ENCODE measurements around the gene LAT. TPM values are rescaled to one million over a fixed set of nuclear protein-coding genes. Genes with fewer than 3 reads are reported as not detected.

The LAT gene
- polyA plus RNA-seq, 1 donor from 2014 or later = 6.4 TPM

DNA sequence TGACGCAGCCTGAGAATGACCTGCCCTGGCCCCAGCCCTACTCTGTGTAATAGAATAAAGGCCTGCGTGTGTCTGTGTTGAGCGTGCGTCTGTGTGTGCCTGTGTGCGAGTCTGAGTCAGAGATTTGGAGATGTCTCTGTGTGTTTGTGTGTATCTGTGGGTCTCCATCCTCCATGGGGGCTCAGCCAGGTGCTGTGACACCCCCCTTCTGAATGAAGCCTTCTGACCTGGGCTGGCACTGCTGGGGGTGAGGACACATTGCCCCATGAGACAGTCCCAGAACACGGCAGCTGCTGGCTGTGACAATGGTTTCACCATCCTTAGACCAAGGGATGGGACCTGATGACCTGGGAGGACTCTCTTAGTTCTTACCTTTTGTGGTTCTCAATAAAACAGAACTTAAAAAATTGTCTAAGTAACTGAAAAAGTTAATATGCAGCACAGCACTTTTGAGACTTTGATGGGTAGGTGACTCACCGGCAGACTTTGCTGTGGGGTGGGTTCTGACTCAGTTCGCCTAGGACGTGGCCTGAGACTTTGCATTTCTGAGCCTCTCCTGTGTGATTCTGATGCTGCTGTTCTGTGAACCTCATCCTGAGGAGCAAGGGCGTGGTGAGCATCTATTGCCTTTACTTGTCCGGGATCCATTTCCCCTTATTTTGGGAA lies 5.7 kb downstream of the LAT start:
- H2AFZ ChIP-seq (ENCODE audit: low read depth, low read length) = no peak overlapping the region
- H3K9ac ChIP-seq (ENCODE audit: low read length) = no peak overlapping the region
- H4K20me1 ChIP-seq (ENCODE audit: insufficient read depth) = no peaks in the 10 kb centered on the region
- no peaks in the 10 kb centered on the region for H3K79me2 ChIP-seq (replicated peaks; ENCODE audit: insufficient read depth, low read length)
- no peaks in the 10 kb centered on the region for H3K27me3 ChIP-seq (ENCODE audit: insufficient read depth, low read depth, low read length)
- H3K4me3 ChIP-seq (ENCODE audit: low read length) = no peak overlapping the region
- no peak overlapping the region for H3K27ac ChIP-seq (ENCODE audit: low read length)
- no peaks in the 10 kb centered on the region for H3K9me2 ChIP-seq (ENCODE audit: insufficient read depth, low read length)
- no peaks in the 10 kb centered on the region for H3K36me3 ChIP-seq (ENCODE audit: insufficient read depth, low read length)
- H3K9me3 ChIP-seq (ENCODE audit: low read length) = no peaks in the 10 kb centered on the region
- H3K4me2 ChIP-seq (ENCODE audit: low read length) = no peak overlapping the region
- H3F3A ChIP-seq (ENCODE audit: insufficient read depth, low read length, poor library complexity, severe bottlenecking) = no peaks in the 10 kb centered on the region
- TF ChIP-seq SMC3 (conservative IDR thresholded peaks at IDR 0.05; ENCODE audit: poor library complexity) (no peak), MXI1 (conservative IDR thresholded peaks at IDR 0.05; ENCODE audit: poor library complexity, severe bottlenecking) (no peak), RAD21 (conservative IDR thresholded peaks at IDR 0.05) (no peak), TAF1 (IDR thresholded peaks at IDR 0.05; ENCODE audit: low read depth) (no peak), EP300 (conservative IDR thresholded peaks at IDR 0.05; ENCODE audit: poor library complexity, severe bottlenecking) (no peak), EZH2 (IDR thresholded peaks at IDR 0.05; ENCODE audit: borderline replicate concordance, insufficient read depth, low read length, poor library complexity, severe bottlenecking) (no peak), POLR2AphosphoS5 (IDR thresholded peaks at IDR 0.05) (no peak)
- TF ChIP-seq, protein P1, sequence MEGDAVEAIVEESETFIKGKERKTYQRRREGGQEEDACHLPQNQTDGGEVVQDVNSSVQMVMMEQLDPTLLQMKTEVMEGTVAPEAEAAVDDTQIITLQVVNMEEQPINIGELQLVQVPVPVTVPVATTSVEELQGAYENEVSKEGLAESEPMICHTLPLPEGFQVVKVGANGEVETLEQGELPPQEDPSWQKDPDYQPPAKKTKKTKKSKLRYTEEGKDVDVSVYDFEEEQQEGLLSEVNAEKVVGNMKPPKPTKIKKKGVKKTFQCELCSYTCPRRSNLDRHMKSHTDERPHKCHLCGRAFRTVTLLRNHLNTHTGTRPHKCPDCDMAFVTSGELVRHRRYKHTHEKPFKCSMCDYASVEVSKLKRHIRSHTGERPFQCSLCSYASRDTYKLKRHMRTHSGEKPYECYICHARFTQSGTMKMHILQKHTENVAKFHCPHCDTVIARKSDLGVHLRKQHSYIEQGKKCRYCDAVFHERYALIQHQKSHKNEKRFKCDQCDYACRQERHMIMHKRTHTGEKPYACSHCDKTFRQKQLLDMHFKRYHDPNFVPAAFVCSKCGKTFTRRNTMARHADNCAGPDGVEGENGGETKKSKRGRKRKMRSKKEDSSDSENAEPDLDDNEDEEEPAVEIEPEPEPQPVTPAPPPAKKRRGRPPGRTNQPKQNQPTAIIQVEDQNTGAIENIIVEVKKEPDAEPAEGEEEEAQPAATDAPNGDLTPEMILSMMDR (IDR thresholded peaks at IDR 0.05; ENCODE audit: poor library complexity, severe bottlenecking) = no peak
- TF ChIP-seq, protein P2, sequence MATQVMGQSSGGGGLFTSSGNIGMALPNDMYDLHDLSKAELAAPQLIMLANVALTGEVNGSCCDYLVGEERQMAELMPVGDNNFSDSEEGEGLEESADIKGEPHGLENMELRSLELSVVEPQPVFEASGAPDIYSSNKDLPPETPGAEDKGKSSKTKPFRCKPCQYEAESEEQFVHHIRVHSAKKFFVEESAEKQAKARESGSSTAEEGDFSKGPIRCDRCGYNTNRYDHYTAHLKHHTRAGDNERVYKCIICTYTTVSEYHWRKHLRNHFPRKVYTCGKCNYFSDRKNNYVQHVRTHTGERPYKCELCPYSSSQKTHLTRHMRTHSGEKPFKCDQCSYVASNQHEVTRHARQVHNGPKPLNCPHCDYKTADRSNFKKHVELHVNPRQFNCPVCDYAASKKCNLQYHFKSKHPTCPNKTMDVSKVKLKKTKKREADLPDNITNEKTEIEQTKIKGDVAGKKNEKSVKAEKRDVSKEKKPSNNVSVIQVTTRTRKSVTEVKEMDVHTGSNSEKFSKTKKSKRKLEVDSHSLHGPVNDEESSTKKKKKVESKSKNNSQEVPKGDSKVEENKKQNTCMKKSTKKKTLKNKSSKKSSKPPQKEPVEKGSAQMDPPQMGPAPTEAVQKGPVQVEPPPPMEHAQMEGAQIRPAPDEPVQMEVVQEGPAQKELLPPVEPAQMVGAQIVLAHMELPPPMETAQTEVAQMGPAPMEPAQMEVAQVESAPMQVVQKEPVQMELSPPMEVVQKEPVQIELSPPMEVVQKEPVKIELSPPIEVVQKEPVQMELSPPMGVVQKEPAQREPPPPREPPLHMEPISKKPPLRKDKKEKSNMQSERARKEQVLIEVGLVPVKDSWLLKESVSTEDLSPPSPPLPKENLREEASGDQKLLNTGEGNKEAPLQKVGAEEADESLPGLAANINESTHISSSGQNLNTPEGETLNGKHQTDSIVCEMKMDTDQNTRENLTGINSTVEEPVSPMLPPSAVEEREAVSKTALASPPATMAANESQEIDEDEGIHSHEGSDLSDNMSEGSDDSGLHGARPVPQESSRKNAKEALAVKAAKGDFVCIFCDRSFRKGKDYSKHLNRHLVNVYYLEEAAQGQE (IDR thresholded peaks at IDR 0.05; ENCODE audit: borderline replicate concordance) = no peak

DNA sequence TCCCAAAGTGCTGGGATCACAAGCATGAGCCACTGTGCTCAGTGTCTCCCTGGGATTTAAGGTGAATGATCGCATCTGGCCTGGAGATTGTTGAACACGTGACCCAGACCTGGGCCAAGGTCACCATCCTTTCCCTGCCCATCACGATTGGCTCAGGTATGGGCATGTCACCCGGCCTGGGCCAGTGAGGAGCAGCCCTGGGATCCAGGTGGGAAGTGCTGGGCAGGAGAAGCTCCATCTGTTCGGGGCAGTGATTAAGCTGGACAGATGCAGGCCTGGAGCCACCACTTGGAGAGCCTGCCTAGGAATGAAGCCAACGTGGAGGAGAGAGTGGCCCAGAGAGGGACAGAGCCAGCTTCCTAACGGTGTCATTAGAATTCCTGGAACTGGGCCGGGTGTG lies 6.8 kb downstream of the LAT start:
- H3K27me3 ChIP-seq (ENCODE audit: insufficient read depth, low read depth, low read length) = no peaks in the 10 kb centered on the region
- H3K4me2 ChIP-seq (ENCODE audit: low read length) = no peak overlapping the region
- no peak overlapping the region for H3K9ac ChIP-seq (ENCODE audit: low read length)
- H3K79me2 ChIP-seq (replicated peaks; ENCODE audit: insufficient read depth, low read length) = no peaks in the 10 kb centered on the region
- no peaks in the 10 kb centered on the region for H3K9me2 ChIP-seq (ENCODE audit: insufficient read depth, low read length)
- H4K20me1 ChIP-seq (ENCODE audit: insufficient read depth) = no peaks in the 10 kb centered on the region
- H3K4me3 ChIP-seq (ENCODE audit: low read length) = no peak overlapping the region
- no peak overlapping the region for H3K27ac ChIP-seq (ENCODE audit: low read length)
- no peak for TF ChIP-seq EP300 (conservative IDR thresholded peaks at IDR 0.05; ENCODE audit: poor library complexity, severe bottlenecking)
- no peak for TF ChIP-seq SMC3 (conservative IDR thresholded peaks at IDR 0.05; ENCODE audit: poor library complexity)
- no peak for TF ChIP-seq POLR2AphosphoS5 (IDR thresholded peaks at IDR 0.05)
- no peaks in the 10 kb centered on the region for H3K9me3 ChIP-seq (ENCODE audit: low read length)
- H3F3A ChIP-seq (ENCODE audit: insufficient read depth, low read length, poor library complexity, severe bottlenecking) = no peaks in the 10 kb centered on the region
- no peak overlapping the region for H2AFZ ChIP-seq (ENCODE audit: low read depth, low read length)
- no peaks in the 10 kb centered on the region for H3K36me3 ChIP-seq (ENCODE audit: insufficient read depth, low read length)

All from neural cell (in vitro differentiated cells).